Fibroblast of skin of left quadriceps (primary cell): ENCODE results near the gene TPRA1.

Experiments
- DNase-seq, 2 experiments: peaks; one replicate each; pipeline ENCODE4 v3.0.0-alpha.2; 2013; ENCODE audit warnings: low read depth in 2 of 2

Gene TPRA1

GRCh38 chr3:127590593-127591465 lies at the start of gene TPRA1:
Gene TPRA1, minus strand, starts transcription at chr3:127590733. Its CDS starts 10,587 bp downstream, at chr3:127580146.
- DNase-seq, result peak; percentile 96 to 97

- DNase-seq, result no peak
These were observed 49.5 kb upstream of the TPRA1 start for GRCh38 chr3:127640042-127640355.

GRCh38 chr3:127639173-127640041 lies 48.9 kb upstream of the TPRA1 start:
- no peak for DNase-seq

- no peak for DNase-seq
These were observed 47.4 kb upstream of the TPRA1 start for GRCh38 chr3:127637971-127638370.

- DNase-seq, result no peak
These were observed 47.0 kb upstream of the TPRA1 start for GRCh38 chr3:127637546-127637945.

- no peak for DNase-seq
These were observed 44.1 kb upstream of the TPRA1 start for GRCh38 chr3:127634653-127635052.

GRCh38 chr3:127632035-127632820 lies 41.7 kb upstream of the TPRA1 start:
- DNase-seq, result no peak

GRCh38 chr3:127630811-127631714 lies 40.5 kb upstream of the TPRA1 start:
- DNase-seq, result no peak

- no peak for DNase-seq
These were observed 39.2 kb upstream of the TPRA1 start for GRCh38 chr3:127629467-127630403.

GRCh38 chr3:127628788-127629466 lies 38.4 kb upstream of the TPRA1 start, which contains the start of gene PODXL2:
Gene PODXL2, plus strand, starts transcription at chr3:127629185. Its CDS starts 35 bp downstream, at chr3:127629220.
- peak; percentile 5 to 19 for DNase-seq

GRCh38 chr3:127628426-127628787 lies 37.9 kb upstream of the TPRA1 start:
- no peak for DNase-seq

- peak; percentile 12 to 36 for DNase-seq
These were observed 35.3 kb upstream of the TPRA1 start for GRCh38 chr3:127625821-127626220.

GRCh38 chr3:127624063-127624462 lies 33.5 kb upstream of the TPRA1 start:
- DNase-seq, result no peak

- no peak for DNase-seq
These were observed 32.4 kb upstream of the TPRA1 start for GRCh38 chr3:127622772-127623576.

- DNase-seq, result no peak
These were observed 31.5 kb upstream of the TPRA1 start for GRCh38 chr3:127622031-127622430.

GRCh38 chr3:127620637-127621375 lies 30.3 kb upstream of the TPRA1 start:
- no peak for DNase-seq

- DNase-seq, result no peak
These were observed 28.4 kb upstream of the TPRA1 start for GRCh38 chr3:127618891-127619290.
